Cardiac fibroblast (primary cell): ENCODE measurements around the gene CCRL2.

ENCODE experiments used
- DNase-seq, 2 donors: peaks; one replicate each; pipeline versions ENCODE4 v3.0.0 to v3.0.0-alpha.2; 2010; ENCODE audit warnings: low read depth in 2 of 2
- H3K4me3 ChIP-seq, 2 donors: replicated peaks in 1 of 2; 1 replicate in 1 of 2; 2 replicates in 1 of 2; pipeline ENCODE4 v1.5.1; 2011; ENCODE audit warnings: low read depth in 2 of 2, low read length in 2 of 2, mild to moderate bottlenecking in 2 of 2, moderate library complexity in 1 of 2
- CTCF ChIP-seq: IDR thresholded peaks from one replicate; pipeline ENCODE4 v1.5.1; 2011; ENCODE audit warnings: low read depth, mild to moderate bottlenecking, low read length, inconsistent platforms

Gene CCRL2

GRCh38 chr3:46442576-46443530 is 35.8 kb downstream of the CCRL2 start:
- no peak overlapping the region for H3K4me3 ChIP-seq
- TF ChIP-seq CTCF, result peak; percentile 59
- DNase-seq, result peak in 1 of 2 donors; percentile 62

DNA sequence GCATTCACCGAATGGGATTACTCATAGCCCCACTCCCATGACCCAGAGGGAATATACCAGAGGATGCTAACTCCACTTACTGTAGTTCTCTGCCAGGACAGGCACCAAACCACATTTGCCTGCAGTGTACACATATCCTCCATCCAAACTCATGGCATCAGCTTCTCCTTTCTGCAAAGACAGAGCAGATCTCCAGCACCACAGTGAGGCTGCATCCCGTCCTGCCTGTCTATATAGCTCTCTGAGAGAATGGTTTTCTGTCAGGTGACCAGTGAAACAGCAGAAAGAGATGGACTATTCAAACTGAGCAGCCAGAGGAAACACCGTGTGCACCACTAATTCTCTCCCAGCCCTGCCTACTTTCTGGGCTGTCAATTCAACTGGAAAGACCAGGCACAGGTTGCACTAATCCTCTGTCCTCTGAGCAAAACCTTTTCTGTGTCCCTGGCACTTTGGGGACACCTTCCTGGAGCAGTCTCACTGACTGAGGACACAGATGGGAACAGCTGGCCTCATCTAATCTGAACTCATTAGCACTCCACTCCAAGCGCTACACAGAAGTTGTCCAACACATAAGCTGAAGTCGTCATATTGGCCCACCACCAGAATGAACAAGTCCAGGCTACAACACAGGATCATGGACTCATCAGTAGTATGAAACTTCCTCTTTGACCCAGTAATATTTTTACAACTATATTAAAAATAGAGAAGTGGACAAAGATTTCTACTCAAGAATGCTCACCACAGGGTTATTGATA is 40.3 kb downstream of the CCRL2 start:
- DNase-seq, result no peak
- no peak overlapping the region for H3K4me3 ChIP-seq
- TF ChIP-seq CTCF, result no peak

GRCh38 chr3:46448721-46449120 is 41.7 kb downstream of the CCRL2 start:
- TF ChIP-seq CTCF, result no peak
- H3K4me3 ChIP-seq, result no peak overlapping the region
- DNase-seq, result no peak

DNA sequence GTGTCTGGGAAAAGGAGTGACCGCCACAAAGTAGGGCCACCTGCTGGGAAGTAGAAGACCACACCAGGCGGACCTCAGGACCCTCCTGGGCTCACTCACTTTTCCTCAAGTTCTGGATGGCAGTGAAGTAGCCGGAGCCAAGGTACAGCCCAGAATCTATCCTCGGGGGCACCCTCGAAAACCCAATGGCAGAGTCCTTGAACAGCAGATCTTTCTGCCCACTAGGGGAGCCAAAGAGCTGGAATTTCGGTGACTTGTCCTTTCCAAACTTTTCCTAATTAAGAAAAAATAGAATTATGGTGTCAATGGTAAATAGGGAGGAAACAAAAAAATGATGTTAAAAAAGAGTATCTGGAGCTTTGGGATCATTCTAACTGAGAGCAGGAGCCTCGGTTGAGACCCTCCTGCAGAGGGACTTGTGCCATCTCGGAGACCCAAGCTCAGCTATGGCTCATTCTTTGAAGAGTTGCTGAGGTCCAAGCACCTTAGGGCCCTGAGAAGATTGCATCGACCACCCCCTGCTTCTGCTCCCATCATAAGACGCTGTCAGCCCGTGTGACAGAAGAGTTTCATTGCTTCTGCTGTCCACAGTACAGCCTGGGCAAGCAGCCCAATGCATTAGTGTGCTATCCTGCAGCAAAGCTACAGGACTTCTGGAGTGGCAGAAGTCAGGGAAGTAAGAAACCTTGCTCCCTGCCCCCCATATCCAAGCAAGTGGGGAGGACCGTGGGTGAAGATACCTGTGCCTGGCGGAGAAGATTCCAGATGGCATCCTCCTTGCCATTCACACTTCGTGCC is 42.9 kb downstream of the CCRL2 start:
- no peak overlapping the region for H3K4me3 ChIP-seq
- TF ChIP-seq CTCF, result peak; percentile 81
- peak in 1 of 2 donors; percentile 35 for DNase-seq

- no peak for DNase-seq
- TF ChIP-seq CTCF, result no peak
- no peak overlapping the region for H3K4me3 ChIP-seq
These were observed 46.6 kb downstream of the CCRL2 start for GRCh38 chr3:46453526-46454208.

- no peak for DNase-seq
- no peak overlapping the region for H3K4me3 ChIP-seq
- TF ChIP-seq CTCF, result no peak
These were observed 47.1 kb downstream of the CCRL2 start for GRCh38 chr3:46454209-46454595.
